NCI-H2081 (cell line): ENCODE data around the gene SPSB2.
A peak's percentile ranks its signal among the peaks of the same experiment; 100 is the strongest.
"Not testable (repeated sequence)": the region's sequence is repeated elsewhere in the genome, so short reads cannot be mapped to it uniquely, and the experiment has no call there.

Experiments used
- DNase-seq, 2 experiments: peaks; one replicate each; lab custom pipeline; 2025; lab: John Stamatoyannopoulos, UW

SPSB2 gene

GRCh38 chr12:6873094-6874014 is at the start of gene SPSB2:
Gene SPSB2, minus strand, starts transcription at chr12:6873303. Its CDS starts 402 bp downstream, at chr12:6872901.
- DNase-seq = peak; percentile 92 to 95

GRCh38 chr12:6921996-6922946 is 49.2 kb upstream of the SPSB2 start:
- no peak for DNase-seq

GRCh38 chr12:6921539-6921938 is 48.4 kb upstream of the SPSB2 start:
- no peak for DNase-seq

- DNase-seq = no peak
These were observed 46.5 kb upstream of the SPSB2 start for GRCh38 chr12:6919588-6919987.

- no peak for DNase-seq
These were observed 44.6 kb upstream of the SPSB2 start for GRCh38 chr12:6917491-6918231.

- DNase-seq = no peak
These were observed 43.5 kb upstream of the SPSB2 start for GRCh38 chr12:6916426-6917200.

- DNase-seq = no peak
These were observed 42.7 kb upstream of the SPSB2 start for GRCh38 chr12:6915789-6916285.

- peak; percentile 13 to 21 for DNase-seq
These were observed 42.1 kb upstream of the SPSB2 start for GRCh38 chr12:6914947-6915788.

GRCh38 chr12:6914246-6914946 is 41.3 kb upstream of the SPSB2 start, which contains the start of gene ENO2:
Gene ENO2, plus strand, starts transcription at chr12:6914580. Its CDS starts 1,253 bp downstream, at chr12:6915833.
- DNase-seq = peak; percentile 56 to 69

- no peak for DNase-seq
These were observed 39.2 kb upstream of the SPSB2 start for GRCh38 chr12:6912164-6912935.

- DNase-seq = peak in 1 of 2 experiments; percentile 10
These were observed 36.5 kb upstream of the SPSB2 start for GRCh38 chr12:6909421-6910145.

GRCh38 chr12:6908141-6908540 is 35.0 kb upstream of the SPSB2 start:
- DNase-seq = not testable (repeated sequence)

- no peak for DNase-seq
These were observed 32.4 kb upstream of the SPSB2 start for GRCh38 chr12:6905414-6906040.

- DNase-seq = peak; percentile 97
These were observed 31.5 kb upstream of the SPSB2 start, which contains the start of gene LRRC23 for GRCh38 chr12:6904280-6905276. Gene LRRC23, plus strand, starts transcription at chr12:6904822. Its CDS starts 812 bp downstream, at chr12:6905634.

GRCh38 chr12:6903722-6904121 is 30.6 kb upstream of the SPSB2 start:
- no peak for DNase-seq

- no peak for DNase-seq
These were observed 29.3 kb upstream of the SPSB2 start for GRCh38 chr12:6902448-6902847.
